HS-27A (cell line): ENCODE measurements around the gene SFTPA2.
"Not testable (repeated sequence)": the region's sequence is repeated elsewhere in the genome, so short reads cannot be mapped to it uniquely, and the experiment has no call there.

Source experiments
- DNase-seq: peaks from one replicate; pipeline ENCODE4 v3.0.0-alpha.2; 2012; ENCODE audit warnings: low read depth, missing footprints

Gene SFTPA2

DNA sequence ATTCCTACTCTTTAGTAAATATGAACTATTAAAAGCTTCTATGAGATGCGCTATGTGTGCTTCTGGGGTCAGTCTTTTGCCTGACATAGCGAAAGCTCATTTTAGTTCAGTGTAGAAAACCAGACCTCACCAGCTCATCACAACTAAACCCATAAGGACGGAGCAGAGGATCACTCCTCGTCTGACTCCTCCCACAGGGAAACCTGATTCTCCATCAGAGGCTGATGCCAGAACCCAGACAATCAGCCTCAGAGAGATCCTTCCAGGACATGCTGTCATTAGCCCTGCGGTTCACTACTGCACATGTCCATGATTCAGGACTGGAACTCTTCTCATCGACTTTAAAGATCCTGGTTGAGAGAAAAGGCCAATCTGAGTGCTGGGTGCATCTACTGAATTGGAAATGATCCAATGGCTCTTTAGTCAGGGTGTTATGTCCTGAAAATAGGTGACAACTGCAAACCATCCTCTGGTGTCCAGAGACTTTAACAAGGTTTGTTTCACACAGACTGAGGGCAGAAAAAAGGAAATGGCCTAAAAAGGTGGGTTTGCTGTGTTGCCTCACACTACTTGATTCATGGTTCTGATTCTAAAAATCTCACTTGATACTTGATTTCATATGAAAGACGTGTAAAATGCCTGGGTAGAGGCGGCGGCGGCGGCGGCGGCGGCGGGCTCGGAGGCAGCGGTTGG is 48.2 kb downstream of the SFTPA2 start, which contains the start of gene EIF5AL1:
TSS of gene EIF5AL1 (plus strand) at position 643 of the 693 bp plus-strand sequence. CDS start 117 bp downstream, outside the sequence.
- DNase-seq: not testable (repeated sequence)

DNA sequence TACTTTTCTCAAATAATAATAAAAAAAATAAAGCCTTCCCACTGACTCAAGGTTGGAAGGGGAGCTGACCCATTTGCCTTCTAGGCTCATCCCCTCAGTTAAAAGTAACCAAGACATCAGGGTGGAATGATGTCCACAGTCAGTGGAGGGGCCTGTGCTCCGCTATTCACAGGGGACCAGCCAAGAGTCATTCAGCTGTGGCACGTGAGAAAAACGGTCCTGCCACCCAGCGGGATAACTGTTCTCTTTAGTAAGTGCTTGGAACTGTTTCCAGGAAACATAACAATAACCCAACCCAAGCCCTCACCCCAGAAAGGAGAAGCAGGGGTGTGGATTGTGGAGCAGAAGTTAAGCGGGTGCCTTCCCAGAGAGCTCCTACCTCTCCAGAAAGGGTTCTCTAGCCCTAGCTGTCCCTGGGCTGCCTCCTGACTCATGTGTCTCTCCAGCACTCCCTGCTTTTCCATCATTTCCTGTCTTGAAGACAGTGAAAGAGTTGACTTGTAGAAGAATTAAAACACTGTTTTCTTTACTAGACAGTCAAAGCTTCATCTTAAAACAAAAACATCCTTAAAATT is 50.2 kb downstream of the SFTPA2 start:
- not testable (repeated sequence) for DNase-seq

DNA sequence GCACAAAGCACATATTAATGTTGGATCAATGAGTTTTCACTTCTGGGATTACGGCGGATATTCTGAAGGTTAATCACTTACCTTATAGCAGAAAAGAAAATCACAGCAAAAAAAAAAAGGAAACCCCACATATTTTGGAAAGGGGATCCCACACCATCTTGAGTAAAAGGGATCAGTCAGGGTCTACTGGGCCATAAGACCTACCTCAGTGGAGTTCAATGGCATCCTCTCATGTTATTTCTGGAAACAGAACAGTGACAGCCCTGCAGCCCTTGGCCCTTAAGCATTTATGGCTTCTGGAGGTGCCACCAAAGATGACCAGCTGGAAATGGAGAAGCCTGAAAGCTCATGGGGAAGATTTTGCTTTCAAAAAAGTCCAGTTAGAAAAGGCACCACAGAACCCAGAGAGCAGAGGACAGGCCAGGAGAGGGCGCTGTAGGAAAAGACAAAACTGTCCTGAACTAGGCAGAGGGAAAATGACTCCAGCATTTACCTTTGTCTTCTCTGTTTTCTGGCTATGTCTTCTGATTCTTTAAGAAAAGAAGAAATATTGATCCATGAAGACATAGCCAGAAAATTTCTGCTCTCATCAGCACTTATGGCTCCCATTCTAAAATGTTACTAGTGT is 50.8 kb downstream of the SFTPA2 start:
- not testable (repeated sequence) for DNase-seq

DNA sequence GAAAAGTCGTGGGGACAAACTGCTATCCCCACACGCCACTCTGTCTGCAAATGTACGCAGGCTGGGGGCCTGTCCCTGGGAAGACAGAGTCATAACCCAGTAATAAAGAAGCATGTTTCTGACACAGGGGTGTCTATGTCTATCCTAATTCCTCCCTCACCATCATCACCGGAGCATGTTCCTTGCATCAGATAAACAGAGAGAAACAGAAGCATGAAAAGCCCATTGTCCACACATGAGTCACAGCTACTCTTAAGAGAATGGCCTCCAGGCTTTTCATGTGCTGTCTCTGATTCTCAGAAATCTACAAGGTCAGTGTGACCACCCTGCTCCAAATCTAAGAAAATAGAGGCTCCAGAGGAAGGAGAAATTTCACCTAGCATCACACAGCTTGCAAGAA is 52.0 kb downstream of the SFTPA2 start:
- DNase-seq: not testable (repeated sequence)

DNA sequence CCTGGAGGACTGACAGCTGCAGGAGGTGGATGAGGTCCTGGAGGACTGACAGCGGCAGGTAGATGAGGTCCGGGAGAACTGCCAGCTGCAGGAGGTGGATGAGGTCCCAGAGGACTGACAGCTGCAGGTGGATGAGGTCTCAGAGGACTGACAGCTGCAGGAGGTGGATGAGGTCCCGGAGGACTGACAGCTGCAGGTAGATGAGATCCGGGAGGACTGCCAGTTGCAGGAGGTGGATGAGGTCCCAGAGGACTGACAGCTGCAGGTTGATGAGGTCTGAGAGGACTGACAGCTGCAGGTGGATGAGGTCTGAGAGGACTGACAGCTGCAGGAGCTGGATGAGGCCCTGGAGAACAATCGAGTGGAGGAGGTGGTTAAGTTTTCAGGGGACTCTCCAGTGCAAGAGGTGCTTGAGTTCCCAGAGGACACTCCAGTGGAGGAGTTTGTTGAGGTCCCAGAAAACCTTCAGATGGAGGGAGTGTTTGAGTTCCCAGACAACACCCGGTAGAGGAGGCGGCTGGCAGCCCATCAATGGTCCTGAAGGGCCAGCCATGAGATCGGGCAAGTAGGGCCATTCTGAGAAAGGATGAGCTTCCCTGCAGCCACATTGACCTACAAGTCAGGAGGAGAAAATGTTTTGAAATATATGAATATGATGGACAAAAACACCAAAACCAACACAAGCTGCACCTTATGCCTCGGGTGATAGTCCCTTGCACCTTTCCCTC is 52.6 kb downstream of the SFTPA2 start:
- DNase-seq: no peak
